GM19468 (cell line): ENCODE measurements around the gene SF3B6.

ENCODE experiments used
- ATAC-seq: cut with Tn5 transposase; IDR thresholded peaks from one replicate; pipeline ENCODE4 v1.9.1; 2021; ENCODE audit warnings: mild to moderate bottlenecking, moderate library complexity, moderate number of reproducible peaks; ENCODE audit not compliant: unreplicated experiment; ENCODE audit errors: extremely low read depth

The SF3B6 gene

GRCh38 chr2:24022324-24022974 is 53.7 kb downstream of the SF3B6 start:
- no peak for ATAC-seq

- no peak for ATAC-seq
These were observed 54.8 kb downstream of the SF3B6 start for GRCh38 chr2:24021122-24021998.

- no peak for ATAC-seq
These were observed 55.9 kb downstream of the SF3B6 start for GRCh38 chr2:24020244-24020643.

- no peak for ATAC-seq
These were observed 56.4 kb downstream of the SF3B6 start for GRCh38 chr2:24019729-24020128.

- ATAC-seq: no peak
These were observed 57.9 kb downstream of the SF3B6 start for GRCh38 chr2:24018241-24018640.

- ATAC-seq: no peak
These were observed 58.4 kb downstream of the SF3B6 start for GRCh38 chr2:24017711-24018110.
